GM12878 (cell line): Measurements from ENCODE around the gene ADAMTS2. TPM values are rescaled to one million over a fixed set of nuclear protein-coding genes. Genes with fewer than 3 reads are reported as not detected.

Experiments used
- ATAC-seq: fragments of 200-7000 bp; cut with Tn5 transposase; 3 replicates; pipeline ENCODE4 v1.9.1; 2020; ENCODE audit warnings: mild to moderate bottlenecking, moderate library complexity
- BruUV-seq: library from RNA; stranded (reverse); fragments of 400-500 nt; replicated peaks from 2 replicates; lab custom pipeline; 2021; lab: Mats Ljungman, UMichigan
- CTCF ChIA-PET: fragments of 300-600 bp; sonication (Branson Sonifier 250); formaldehyde crosslinking; extraction: SDS; loops from one replicate; lab custom pipeline; 2021; ENCODE audit warnings: inconsistent platforms; lab: Yijun Ruan, JAX
- POLR2A ChIA-PET: fragments of 350-600 bp; formaldehyde crosslinking; extraction: SDS; loops from one replicate; lab custom pipeline; 2021; ENCODE audit warnings: inconsistent platforms; lab: Charles Lee
- RAD21 ChIA-PET: fragments of 300-600 bp; sonication (Branson Sonifier 250); formaldehyde crosslinking; loops from one replicate; lab custom pipeline; 2023; ENCODE audit warnings: antibody characterized with exemption; ENCODE audit not compliant: unreplicated experiment; lab: Charles Lee
- SMC1A ChIA-PET: fragments of 300-600 bp; sonication (Branson Sonifier 250); formaldehyde crosslinking; loops from one replicate; lab custom pipeline; 2023; ENCODE audit not compliant: unreplicated experiment, uncharacterized antibody; lab: Charles Lee
- DNase-seq: peaks from one replicate; pipeline ENCODE4 v3.0.0-alpha.2; 2011; ENCODE audit warnings: low read depth, low spot score
- FAIRE-seq: peaks from 3 replicates; lab custom pipeline; 2011; peaks lifted over from hg19 to GRCh38; lab: Jason Lieb, UNC
- H2AFZ ChIP-seq: 2 replicates; pipeline ENCODE4 v1.6.0; 2011; ENCODE audit warnings: low read depth, low read length, control low read depth; ENCODE audit not compliant: control insufficient read depth
- H3K27ac ChIP-seq: 2 replicates; pipeline ENCODE4 v1.5.1; 2011; ENCODE audit warnings: control low read depth; ENCODE audit not compliant: control insufficient read depth, insufficient read depth
- H3K27me3 ChIP-seq, 2 experiments: replicated peaks in 1 of 2; 2 replicates each; pipeline versions ENCODE4 v1.6.0 to v1.6.1; 2011; ENCODE audit warnings: low read length in 1 of 2; ENCODE audit not compliant: control insufficient read depth in 2 of 2, insufficient read depth in 2 of 2
- H3K36me3 ChIP-seq, 2 experiments: 2 replicates each; pipeline ENCODE4 v1.5.1; 2011; ENCODE audit warnings: low read length in 1 of 2; ENCODE audit not compliant: control insufficient read depth in 2 of 2, insufficient read depth in 2 of 2
- H3K4me1 ChIP-seq: 2 replicates; pipeline ENCODE4 v1.6.1; 2011; ENCODE audit warnings: mild to moderate bottlenecking, low read length, moderate library complexity, mixed read lengths; ENCODE audit not compliant: control insufficient read depth, insufficient read depth
- H3K4me2 ChIP-seq: 2 replicates; pipeline ENCODE4 v1.6.0; 2011; ENCODE audit warnings: control low read depth; ENCODE audit not compliant: control insufficient read depth, insufficient read depth
- H3K4me3 ChIP-seq: fragments of 200-600 bp; sonication (generic); 2 replicates; pipeline ENCODE4 v1.5.1; 2016
- H3K79me2 ChIP-seq: 2 replicates; pipeline ENCODE4 v1.6.0; 2011; ENCODE audit warnings: low read length; ENCODE audit not compliant: control insufficient read depth, insufficient read depth
- H3K9ac ChIP-seq: 2 replicates; pipeline ENCODE4 v1.8.0; 2011; ENCODE audit warnings: low read length, control low read depth, mixed read lengths; ENCODE audit not compliant: control insufficient read depth, insufficient read depth
- H3K9me3 ChIP-seq: replicated peaks from 3 replicates; pipeline ENCODE4 v1.5.1; 2011; ENCODE audit warnings: mild to moderate bottlenecking, low read length; ENCODE audit not compliant: control insufficient read depth, insufficient read depth
- H4K20me1 ChIP-seq: 2 replicates; pipeline ENCODE4 v1.6.0; 2011; ENCODE audit not compliant: control insufficient read depth, insufficient read depth
- CREB1 ChIP-seq: IDR thresholded peaks from 2 replicates; pipeline ENCODE4 v1.6.1; 2012; ENCODE audit warnings: low read depth, mild to moderate bottlenecking, inconsistent platforms
- POLR2A ChIP-seq: IDR thresholded peaks from 2 replicates; pipeline ENCODE4 v1.6.1; 2011; ENCODE audit warnings: low read depth, mild to moderate bottlenecking, low read length
- POLR2AphosphoS5 ChIP-seq: IDR thresholded peaks from 2 replicates; pipeline ENCODE4 v1.6.1; 2011; ENCODE audit warnings: mild to moderate bottlenecking, low read length, inconsistent platforms
- WGBS: methylation state at CpG from one replicate; pipeline ENCODE4 v1.1.6; 2016; ENCODE audit warnings: low lambda C conversion rate; ENCODE audit not compliant: insufficient replicate concordance, insufficient coverage; ENCODE audit errors: missing lambda C conversion rate; 5-methylcytosine and 5-hydroxymethylcytosine counted together
- in situ Hi-C: fragments of 300-500 bp; cut with MboI; formaldehyde crosslinking; loops from 9 replicates; pipeline ENCODE4 v1.14.3; 2018; ENCODE audit warnings: mixed read lengths
- intact Hi-C: fragments of 100-400 bp; cut with micrococcal nuclease; formaldehyde crosslinking; loops from one replicate; pipeline ENCODE4 v1.14.2; 2022; ENCODE audit not compliant: unreplicated experiment
- polyA plus RNA-seq, 11 experiments: library from polyadenylated mRNA; depleted of rRNA in 4 of 11; unstranded in 6 of 11; stranded (reverse) in 5 of 11; fragments of >200 nt; fragmentation: Nextera tagmentation in 4 of 11; fragmentation: Illumina TruSeq in 1 of 11; extraction: Ambion mirVana in 4 of 11; extraction: Trizol in 1 of 11; gene quantifications; 1 replicate in 1 of 11; 2 replicates in 10 of 11; pipeline versions ENCODE4 v1.2.1 to v1.2.3, GENCODE V29; 2011 to 2016; ENCODE audit warnings: inconsistent platforms in 2 of 11, missing spikeins in 2 of 11, low read depth in 1 of 11
- total RNA-seq, 4 experiments: library from RNA; depleted of rRNA in 3 of 4; stranded (reverse); fragments of >200 nt in 3 of 4; fragmentation: Illumina TruSeq in 1 of 4; extraction: Trizol in 1 of 4; gene quantifications; 2 replicates each; pipeline versions ENCODE4 v1.2.1 to v1.2.3, GENCODE V29; 2013 to 2021
- TF ChIP-seq, protein P1 (sequence below): IDR thresholded peaks from 2 replicates; pipeline ENCODE4 v1.6.1; 2011; ENCODE audit warnings: borderline replicate concordance, low read depth, mild to moderate bottlenecking, moderate library complexity, low read length; ENCODE audit not compliant: insufficient read depth, poor library complexity, severe bottlenecking

The ADAMTS2 gene
- total and polyA plus RNA-seq, 10 of the 15 experiments (the other 5 are each of a cell fraction or from before 2014, with no cell fraction given): 0.03 to 0.05 TPM; not detected in 8

DNA sequence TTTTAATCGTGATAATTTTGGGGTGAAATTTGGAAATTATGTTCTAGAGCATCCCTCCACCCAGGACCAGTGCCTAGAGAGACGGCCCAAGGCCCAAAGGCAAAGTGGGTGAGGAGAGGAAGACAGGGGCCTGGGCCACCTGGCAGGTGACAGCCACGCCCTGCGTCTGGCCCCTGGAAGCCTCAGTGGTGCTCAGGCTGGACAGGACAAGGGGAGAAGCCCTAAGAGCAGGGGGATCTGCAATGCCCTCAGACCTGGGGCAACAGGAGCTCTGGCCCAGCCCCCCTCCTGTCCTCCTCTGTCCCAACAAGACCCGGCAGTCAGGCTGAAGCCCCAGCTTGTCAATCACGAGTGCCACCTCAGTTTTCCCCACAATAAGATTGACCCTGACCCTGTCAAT is 134.8 kb downstream of the ADAMTS2 start:
- RAD21 ChIA-PET: no interaction called here
- intact Hi-C loops (no loop called here), in situ Hi-C loops (no loop called here)
- no peaks in the 10 kb centered on the region for H3K79me2 ChIP-seq
- WGBS: 11% methylated on average over 6 of the region's 6 CpGs
- no peaks in the 10 kb centered on the region for H3K27me3 ChIP-seq
- CTCF ChIA-PET: no interaction called here
- no peaks in the 10 kb centered on the region for H3K36me3 ChIP-seq
- no peaks in the 10 kb centered on the region; the same call in 2 of the 3 replicates for H3K9me3 ChIP-seq
- H3K4me3 ChIP-seq: no peak overlapping the region
- SMC1A ChIA-PET: no interaction called here
- H3K9ac ChIP-seq: no peak overlapping the region
- H3K4me2 ChIP-seq: no peak overlapping the region
- DNase-seq (no peak), FAIRE-seq (no peak), ATAC-seq (no peak)
- no peaks in the 10 kb centered on the region for H4K20me1 ChIP-seq
- POLR2A ChIA-PET: no interaction called here
- no peak for TF ChIP-seq POLR2A
- H2AFZ ChIP-seq: no peak overlapping the region
- no peak overlapping the region for H3K27ac ChIP-seq
- no TSS peak for BruUV-seq
- H3K4me1 ChIP-seq: no peaks in the 10 kb centered on the region

DNA sequence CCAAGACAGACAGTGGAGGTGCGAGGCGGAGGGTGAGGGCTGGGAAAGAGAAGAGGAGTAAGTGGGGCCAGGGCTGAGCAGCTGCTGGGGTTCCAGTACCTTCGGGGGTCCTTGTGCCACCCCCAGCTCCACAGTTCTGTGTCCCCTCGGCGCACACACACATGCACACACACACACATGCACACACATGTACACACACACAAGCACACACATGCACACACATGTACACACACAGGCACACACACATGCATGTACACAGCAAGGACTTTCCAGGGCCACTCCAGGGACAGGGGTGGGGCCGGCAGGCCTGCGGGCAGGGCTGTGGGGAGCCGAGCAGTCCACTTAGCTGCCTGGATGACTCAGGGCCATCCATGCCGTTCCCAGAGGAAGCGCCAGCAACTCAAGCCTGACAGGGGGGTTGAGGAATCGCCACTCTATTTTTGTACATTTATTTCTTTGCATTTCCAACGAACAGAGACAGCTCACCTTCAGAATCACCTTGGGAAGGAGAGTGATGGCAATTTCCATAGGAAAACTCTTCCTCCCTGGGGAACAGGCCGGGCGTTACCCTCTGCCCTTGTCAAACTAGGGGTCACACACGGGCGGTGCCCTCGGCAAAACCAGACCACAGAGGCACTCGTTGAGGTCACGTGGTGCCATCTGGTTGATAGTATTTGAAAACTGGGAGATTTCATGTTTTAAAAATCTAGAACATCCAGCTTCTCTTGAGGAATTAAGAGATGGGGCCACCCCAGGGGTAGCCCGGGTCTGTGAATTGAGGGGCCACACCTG is 135.7 kb downstream of the ADAMTS2 start:
- ChIA-PET SMC1A (no interaction called here), RAD21 (no interaction called here), POLR2A (no interaction called here), CTCF (no interaction called here)
- H3K79me2 ChIP-seq: no peaks in the 10 kb centered on the region
- no peaks in the 10 kb centered on the region for H3K27me3 ChIP-seq
- no TSS peak for BruUV-seq
- no peak overlapping the region for H3K4me2 ChIP-seq
- ATAC-seq (no peak), FAIRE-seq (no peak), DNase-seq (no peak)
- no peaks in the 10 kb centered on the region for H4K20me1 ChIP-seq
- in situ Hi-C loops (no loop called here), intact Hi-C loops (no loop called here)
- TF ChIP-seq CREB1 (no peak), POLR2AphosphoS5 (no peak)
- TF ChIP-seq, protein P1, sequence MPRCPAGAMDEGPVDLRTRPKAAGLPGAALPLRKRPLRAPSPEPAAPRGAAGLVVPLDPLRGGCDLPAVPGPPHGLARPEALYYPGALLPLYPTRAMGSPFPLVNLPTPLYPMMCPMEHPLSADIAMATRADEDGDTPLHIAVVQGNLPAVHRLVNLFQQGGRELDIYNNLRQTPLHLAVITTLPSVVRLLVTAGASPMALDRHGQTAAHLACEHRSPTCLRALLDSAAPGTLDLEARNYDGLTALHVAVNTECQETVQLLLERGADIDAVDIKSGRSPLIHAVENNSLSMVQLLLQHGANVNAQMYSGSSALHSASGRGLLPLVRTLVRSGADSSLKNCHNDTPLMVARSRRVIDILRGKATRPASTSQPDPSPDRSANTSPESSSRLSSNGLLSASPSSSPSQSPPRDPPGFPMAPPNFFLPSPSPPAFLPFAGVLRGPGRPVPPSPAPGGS: no peak
- H3K4me3 ChIP-seq: no peak overlapping the region
- no peak overlapping the region for H2AFZ ChIP-seq
- H3K27ac ChIP-seq: no peak overlapping the region
- 34% methylated on average over 17 of the region's 20 CpGs for WGBS
- no peaks in the 10 kb centered on the region for H3K36me3 ChIP-seq
- no peak overlapping the region for H3K9ac ChIP-seq
- H3K4me1 ChIP-seq: no peaks in the 10 kb centered on the region
- H3K9me3 ChIP-seq: no peaks in the 10 kb centered on the region; the same call in 2 of the 3 replicates
